ENCODE results near the gene RTKN. TPM values are rescaled to one million over a fixed set of nuclear protein-coding genes. Genes with fewer than 3 reads are reported as not detected.

The RTKN gene
- total and polyA plus RNA-seq, 2 of the 13 experiments (the other 11 are each of a cell fraction or from before 2014, with no cell fraction given), result 159 to 166 TPM

DNA sequence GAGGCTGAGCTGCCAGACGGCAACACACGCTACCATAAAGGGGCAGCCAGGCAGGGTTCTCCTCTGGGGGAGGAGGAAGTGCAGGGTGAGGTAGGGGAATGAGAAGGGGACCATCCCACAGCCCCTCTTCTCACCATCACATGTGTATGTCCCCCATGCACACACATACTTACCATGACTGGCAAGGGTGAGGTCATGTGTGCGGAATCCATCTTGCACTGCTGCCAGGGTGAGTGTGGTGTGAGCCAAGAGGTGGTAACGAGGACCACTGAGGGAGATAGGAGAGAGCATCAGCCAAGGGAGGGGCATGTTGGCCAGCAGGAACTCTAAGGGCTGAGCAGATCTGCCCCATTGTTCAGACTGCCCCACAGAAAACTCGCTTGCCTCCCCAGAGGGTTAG lies 13.1 kb downstream of the RTKN start:
- POLR2A ChIA-PET, result interaction anchor here (2.5 to 9.5 kb wide), 6 partner anchors 11 to 53 kb away, joined by 17 to 272 read pairs (median 77); partner anchors contain the start of genes CCDC142, INO80B, MRPL53 and RTKN
- WGBS (ENCODE audit: low lambda C conversion rate), result 97% methylated on average over 5 of the region's 5 CpGs
- intact Hi-C loops (cut with micrococcal nuclease; ENCODE audit: unreplicated experiment), result no loop called here
- TF ChIP-seq REL (CRISPR knock-in tag; conservative IDR thresholded peaks at IDR 0.05) (0 out of 2 replicates have a peak, but pooled peaks have one; percentile 21), SNAPC2 (CRISPR knock-in tag; IDR thresholded peaks at IDR 0.05) (0 out of 2 replicates have a peak, but pooled peaks have one; percentile 17), POLR2A (IDR thresholded peaks at IDR 0.05; ENCODE audit: insufficient read depth in 1 of 2, low read depth in 2 of 2, low read length in 2 of 2) (peak in 1 of 2 experiments; percentile 42; a peak in 2 of 4 replicates), PCBP2 (optimal IDR thresholded peaks at IDR 0.05; ENCODE audit: low read depth, low read length, poor library complexity, severe bottlenecking) (peak; percentile 33), AGO2 (optimal IDR thresholded peaks at IDR 0.05; ENCODE audit: low read depth, low read length) (peak; percentile 36), NR2C2 (CRISPR knock-in tag; IDR thresholded peaks at IDR 0.05; ENCODE audit: borderline replicate concordance) (no peak), ZNF432 (CRISPR knock-in tag; IDR thresholded peaks at IDR 0.05; ENCODE audit: borderline replicate concordance) (no peak), BORCS8-MEF2B (CRISPR knock-in tag; IDR thresholded peaks at IDR 0.05) (0 out of 2 replicates have a peak, but pooled peaks have one; percentile 57), FOXC1 (CRISPR knock-in tag; IDR thresholded peaks at IDR 0.05; ENCODE audit: borderline replicate concordance) (0 out of 2 replicates have a peak, but pooled peaks have one; percentile 24), SP4 (CRISPR knock-in tag; IDR thresholded peaks at IDR 0.05) (peak; percentile 36; the same call in 1 of the 2 replicates), RBM22 (optimal IDR thresholded peaks at IDR 0.05; ENCODE audit: low read length) (peak; percentile 15), ATRX (CRISPR knock-in tag; IDR thresholded peaks at IDR 0.05; ENCODE audit: borderline replicate concordance) (no peak), KMT2A (CRISPR knock-in tag; IDR thresholded peaks at IDR 0.05) (0 out of 2 replicates have a peak, but pooled peaks have one; percentile 23), POLR2G (IDR thresholded peaks at IDR 0.05; ENCODE audit: low read depth, low read length) (peak; percentile 40; the same call in 1 of the 2 replicates)
- TF ChIP-seq, protein P1, sequence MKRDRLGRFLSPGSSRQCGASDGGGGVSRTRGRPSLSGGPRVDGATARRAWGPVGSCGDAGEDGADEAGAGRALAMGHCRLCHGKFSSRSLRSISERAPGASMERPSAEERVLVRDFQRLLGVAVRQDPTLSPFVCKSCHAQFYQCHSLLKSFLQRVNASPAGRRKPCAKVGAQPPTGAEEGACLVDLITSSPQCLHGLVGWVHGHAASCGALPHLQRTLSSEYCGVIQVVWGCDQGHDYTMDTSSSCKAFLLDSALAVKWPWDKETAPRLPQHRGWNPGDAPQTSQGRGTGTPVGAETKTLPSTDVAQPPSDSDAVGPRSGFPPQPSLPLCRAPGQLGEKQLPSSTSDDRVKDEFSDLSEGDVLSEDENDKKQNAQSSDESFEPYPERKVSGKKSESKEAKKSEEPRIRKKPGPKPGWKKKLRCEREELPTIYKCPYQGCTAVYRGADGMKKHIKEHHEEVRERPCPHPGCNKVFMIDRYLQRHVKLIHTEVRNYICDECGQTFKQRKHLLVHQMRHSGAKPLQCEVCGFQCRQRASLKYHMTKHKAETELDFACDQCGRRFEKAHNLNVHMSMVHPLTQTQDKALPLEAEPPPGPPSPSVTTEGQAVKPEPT (CRISPR knock-in tag; IDR thresholded peaks at IDR 0.05; ENCODE audit: low read depth), result no peak
- TF ChIP-seq, protein P2, sequence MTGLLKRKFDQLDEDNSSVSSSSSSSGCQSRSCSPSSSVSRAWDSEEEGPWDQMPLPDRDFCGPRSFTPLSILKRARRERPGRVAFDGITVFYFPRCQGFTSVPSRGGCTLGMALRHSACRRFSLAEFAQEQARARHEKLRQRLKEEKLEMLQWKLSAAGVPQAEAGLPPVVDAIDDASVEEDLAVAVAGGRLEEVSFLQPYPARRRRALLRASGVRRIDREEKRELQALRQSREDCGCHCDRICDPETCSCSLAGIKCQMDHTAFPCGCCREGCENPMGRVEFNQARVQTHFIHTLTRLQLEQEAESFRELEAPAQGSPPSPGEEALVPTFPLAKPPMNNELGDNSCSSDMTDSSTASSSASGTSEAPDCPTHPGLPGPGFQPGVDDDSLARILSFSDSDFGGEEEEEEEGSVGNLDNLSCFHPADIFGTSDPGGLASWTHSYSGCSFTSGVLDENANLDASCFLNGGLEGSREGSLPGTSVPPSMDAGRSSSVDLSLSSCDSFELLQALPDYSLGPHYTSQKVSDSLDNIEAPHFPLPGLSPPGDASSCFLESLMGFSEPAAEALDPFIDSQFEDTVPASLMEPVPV (CRISPR knock-in tag; IDR thresholded peaks at IDR 0.05), result 0 out of 2 replicates have a peak, but pooled peaks have one; percentile 41
- TF ChIP-seq, protein P3, sequence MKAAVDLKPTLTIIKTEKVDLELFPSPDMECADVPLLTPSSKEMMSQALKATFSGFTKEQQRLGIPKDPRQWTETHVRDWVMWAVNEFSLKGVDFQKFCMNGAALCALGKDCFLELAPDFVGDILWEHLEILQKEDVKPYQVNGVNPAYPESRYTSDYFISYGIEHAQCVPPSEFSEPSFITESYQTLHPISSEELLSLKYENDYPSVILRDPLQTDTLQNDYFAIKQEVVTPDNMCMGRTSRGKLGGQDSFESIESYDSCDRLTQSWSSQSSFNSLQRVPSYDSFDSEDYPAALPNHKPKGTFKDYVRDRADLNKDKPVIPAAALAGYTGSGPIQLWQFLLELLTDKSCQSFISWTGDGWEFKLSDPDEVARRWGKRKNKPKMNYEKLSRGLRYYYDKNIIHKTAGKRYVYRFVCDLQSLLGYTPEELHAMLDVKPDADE (CRISPR knock-in tag; IDR thresholded peaks at IDR 0.05), result no peak

More for the DNA sequence above, 13.1 kb downstream of the RTKN start:
- peaks cover 87% of the 10 kb centered on the region for H3K4me1 ChIP-seq (ENCODE audit: insufficient read depth, low read length)
- DNase-seq (ENCODE audit: low spot score) (no peak), ATAC-seq (no peak), FAIRE-seq (no peak)
- H3K36me3 ChIP-seq (replicated peaks in 1 of 2; ENCODE audit: control insufficient read depth in 1 of 2, insufficient read depth in 2 of 2, low read length in 2 of 2), result peaks cover 42 to 75% of the 10 kb centered on the region in 2 experiments
- no peaks in the 10 kb centered on the region for H3K9me3 ChIP-seq (ENCODE audit: low read length)
- in situ Hi-C loops (cut with HindIII; ENCODE audit: extremely low pct_ligation_motif_present, low pct_unique_long_range_greater_than_20kb), result no loop called here
- CTCF ChIA-PET (ENCODE audit: low intra/inter-chr PET ratio, low total read pairs), result no interaction called here
- H2AFZ ChIP-seq (ENCODE audit: low read length), result no peak overlapping the region
- H3K79me2 ChIP-seq (ENCODE audit: insufficient read depth, low read length), result peaks cover 12% of the 10 kb centered on the region
- no peak overlapping the region for H3K4me3 ChIP-seq (replicated peaks in 1 of 3; ENCODE audit: insufficient read depth in 1 of 3, low read depth in 2 of 3, low read length in 3 of 3)
- no peak overlapping the region for H3K9ac ChIP-seq (ENCODE audit: insufficient read depth, low read depth, low read length)
- no peak overlapping the region for H3K4me2 ChIP-seq (ENCODE audit: low read depth, low read length)
- H4K20me1 ChIP-seq (ENCODE audit: insufficient read depth, low read length), result peaks cover 22% of the 10 kb centered on the region; the same call in 1 of the 2 replicates
- H3K27me3 ChIP-seq (ENCODE audit: control insufficient read depth in 1 of 2, insufficient read depth in 2 of 2, low read length in 2 of 2), result no peaks in the 10 kb centered on the region
- H3K27ac ChIP-seq (ENCODE audit: extremely low read length, insufficient read depth, low read length), result peak overlapping the region; percentile 80
- no TSS peak for BruUV-seq (replicated peaks)
